Activated CD8-positive, alpha-beta T cell treated with anti-CD3 and anti-CD28 coated beads, Interleukin-2, amount 10 ng/mL, durations not matched to agents 7 days and 5 days (primary cell): ENCODE results near the gene C3AR1. TPM values are rescaled to one million over a fixed set of nuclear protein-coding genes. Genes with fewer than 3 reads are reported as not detected.
"Not testable (repeated sequence)": the region's sequence is repeated elsewhere in the genome, so short reads cannot be mapped to it uniquely, and the experiment has no call there.

Experiments
- ATAC-seq: fragments of 150-1000 bp; cut with Tn5 transposase; one replicate; pipeline ENCODE4 v1.10.0; 2021; ENCODE audit warnings: moderate library complexity
- CTCF ChIA-PET: fragments of 350-600 bp; sonication (Branson Sonifier 250); formaldehyde crosslinking; loops from one replicate; lab custom pipeline; 2021; ENCODE audit warnings: antibody characterized with exemption; lab: Charles Lee
- POLR2A ChIA-PET: fragments of 350-600 bp; sonication (Branson Sonifier 250); formaldehyde crosslinking; loops from one replicate; lab custom pipeline; 2021; ENCODE audit warnings: antibody characterized with exemption; lab: Charles Lee
- DNase-seq: peaks from one replicate; pipeline ENCODE4 v3.0.0-alpha.2; 2020
- H3K27ac Mint-ChIP-seq: one replicate; pipeline ENCODE4 v1.8.0; 2021; ENCODE audit warnings: mild to moderate bottlenecking, mixed read lengths
- H3K27me3 Mint-ChIP-seq: one replicate; pipeline ENCODE4 v1.8.0; 2021; ENCODE audit warnings: low read depth, mixed read lengths
- H3K36me3 Mint-ChIP-seq: one replicate; pipeline ENCODE4 v1.8.0; 2021; ENCODE audit warnings: low read depth, mixed read lengths
- H3K4me1 Mint-ChIP-seq: one replicate; pipeline ENCODE4 v1.8.0; 2021; ENCODE audit warnings: low read depth, mixed read lengths
- H3K4me3 Mint-ChIP-seq: one replicate; pipeline ENCODE4 v1.8.0; 2021; ENCODE audit warnings: mild to moderate bottlenecking, mixed read lengths
- H3K9me3 Mint-ChIP-seq: one replicate; pipeline ENCODE4 v1.8.0; 2022; ENCODE audit warnings: mixed read lengths; ENCODE audit not compliant: insufficient read depth
- total RNA-seq, 2 experiments: library from RNA; stranded (reverse); gene quantifications; one replicate each; pipeline ENCODE4 v1.2.3, GENCODE V29; 2021

Gene C3AR1
- total RNA-seq, 2 experiments from 2014 or later, result 8.8 to 9.1 TPM

GRCh38 chr12:8082808-8083100, 16.6 kb upstream of the C3AR1 start:
- Mint-ChIP-seq H3K4me3 (peak overlapping the region; percentile 95), H3K27ac (peak overlapping the region; percentile 97), H3K36me3 (peaks cover 30% of the 10 kb centered on the region), H3K27me3 (no peaks in the 10 kb centered on the region), H3K9me3 (no peaks in the 10 kb centered on the region), H3K4me1 (peaks cover 65% of the 10 kb centered on the region)
- POLR2A ChIA-PET, result interaction anchor here (0.8 to 2.4 kb wide), 3 partner anchors 51 to 216 kb away, joined by 5 to 8 read pairs (median 6); partner anchors contain the start of gene FOXJ2
- CTCF ChIA-PET, result interaction anchor here (1.1 to 1.2 kb wide), 2 partner anchors 28 to 37 kb away, joined by 3 read pairs; no protein-coding TSS in a partner anchor
- DNase-seq (peak; percentile 28), ATAC-seq (no peak)

- ChIA-PET CTCF (interaction anchor here (1.0 to 1.2 kb wide), 3 partner anchors 12 to 36 kb away, joined by 4 to 5 read pairs (median 4); partner anchors contain the start of gene C3AR1), POLR2A (interaction anchor here (0.6 to 1.2 kb wide), 7 partner anchors 8 to 146 kb away, joined by 3 to 5 read pairs (median 3); partner anchors contain the start of gene C3AR1)
- peak; percentile 57 for DNase-seq
- peak; percentile 22 for ATAC-seq
- Mint-ChIP-seq H3K9me3 (no peaks in the 10 kb centered on the region), H3K4me3 (peak overlapping the region; percentile 95), H3K27ac (peak overlapping the region; percentile 97), H3K4me1 (peaks cover 55% of the 10 kb centered on the region), H3K36me3 (peaks cover 25% of the 10 kb centered on the region), H3K27me3 (no peaks in the 10 kb centered on the region)
Measured at GRCh38 chr12:8081251-8081920, 15.2 kb upstream of the C3AR1 start.

GRCh38 chr12:8080120-8080519, 14.0 kb upstream of the C3AR1 start:
- peaks cover 18% of the 10 kb centered on the region for H3K36me3 Mint-ChIP-seq
- ATAC-seq (no peak), DNase-seq (no peak)
- no peaks in the 10 kb centered on the region for H3K9me3 Mint-ChIP-seq
- H3K27me3 Mint-ChIP-seq, result no peaks in the 10 kb centered on the region
- peak overlapping the region; percentile 0 for H3K4me3 Mint-ChIP-seq
- CTCF ChIA-PET, result interaction anchor here (1.0 to 8.1 kb wide), 3 partner anchors 10 to 147 kb away, joined by 3 to 235 read pairs (median 4); no protein-coding TSS in a partner anchor
- peaks cover 47% of the 10 kb centered on the region for H3K4me1 Mint-ChIP-seq
- H3K27ac Mint-ChIP-seq, result peak overlapping the region; percentile 54
- POLR2A ChIA-PET, result no interaction called here

- H3K4me3 Mint-ChIP-seq, result no peak overlapping the region
- POLR2A ChIA-PET, result interaction anchor here (0.8 to 1.4 kb wide), 6 partner anchors 12 to 118 kb away, joined by 3 to 7 read pairs (median 4); partner anchors contain the start of gene C3AR1
- H3K9me3 Mint-ChIP-seq, result no peaks in the 10 kb centered on the region
- no peak overlapping the region for H3K27ac Mint-ChIP-seq
- H3K27me3 Mint-ChIP-seq, result no peaks in the 10 kb centered on the region
- ATAC-seq (no peak), DNase-seq (no peak)
- CTCF ChIA-PET, result interaction anchor here (0.6 to 8.1 kb wide), 24 partner anchors 9 to 246 kb away, joined by 3 to 235 read pairs (median 7); partner anchors contain the start of genes C3AR1 and FOXJ2
- H3K4me1 Mint-ChIP-seq, result peaks cover 37% of the 10 kb centered on the region
- peaks cover 9% of the 10 kb centered on the region for H3K36me3 Mint-ChIP-seq
Measured at GRCh38 chr12:8078916-8079315, 12.8 kb upstream of the C3AR1 start.

GRCh38 chr12:8078398-8078797, 12.2 kb upstream of the C3AR1 start:
- H3K4me3 Mint-ChIP-seq, result no peak overlapping the region
- H3K27ac Mint-ChIP-seq, result no peak overlapping the region
- no peaks in the 10 kb centered on the region for H3K9me3 Mint-ChIP-seq
- peaks cover 31% of the 10 kb centered on the region for H3K4me1 Mint-ChIP-seq
- POLR2A ChIA-PET, result interaction anchor here (0.8 to 1.4 kb wide), 8 partner anchors 12 to 143 kb away, joined by 3 to 7 read pairs (median 4); partner anchors contain the start of genes C3AR1 and SLC2A3
- DNase-seq, result peak; percentile 72
- CTCF ChIA-PET, result interaction anchor here (0.6 to 8.1 kb wide), 30 partner anchors 8 to 436 kb away, joined by 3 to 235 read pairs (median 6); partner anchors contain the start of genes C3AR1 and FOXJ2
- no peak for ATAC-seq
- H3K36me3 Mint-ChIP-seq, result peaks cover 8% of the 10 kb centered on the region
- H3K27me3 Mint-ChIP-seq, result no peaks in the 10 kb centered on the region

- Mint-ChIP-seq H3K4me3 (no peak overlapping the region), H3K9me3 (no peaks in the 10 kb centered on the region), H3K4me1 (peaks cover 29% of the 10 kb centered on the region), H3K27me3 (no peaks in the 10 kb centered on the region), H3K36me3 (peaks cover under 1% of the 10 kb centered on the region), H3K27ac (no peak overlapping the region)
- ChIA-PET CTCF (interaction anchor here (1.0 to 8.1 kb wide), 11 partner anchors 11 to 144 kb away, joined by 3 to 235 read pairs (median 7); partner anchors contain the start of gene C3AR1), POLR2A (interaction anchor here (1.2 kb wide), 1 partner anchor 38 kb away, joined by 6 read pairs; no protein-coding TSS in a partner anchor)
- ATAC-seq, result no peak
- DNase-seq, result no peak
Measured at GRCh38 chr12:8077207-8077606, 11.0 kb upstream of the C3AR1 start.

- ATAC-seq (no peak), DNase-seq (no peak)
- H3K4me3 Mint-ChIP-seq, result no peak overlapping the region
- ChIA-PET CTCF (interaction anchor here (1.0 to 8.1 kb wide), 9 partner anchors 9 to 143 kb away, joined by 3 to 235 read pairs (median 7); partner anchors contain the start of gene C3AR1), POLR2A (interaction anchor here (1.2 kb wide), 1 partner anchor 38 kb away, joined by 6 read pairs; no protein-coding TSS in a partner anchor)
- no peaks in the 10 kb centered on the region for H3K9me3 Mint-ChIP-seq
- H3K4me1 Mint-ChIP-seq, result peaks cover 29% of the 10 kb centered on the region
- H3K27ac Mint-ChIP-seq, result no peak overlapping the region
- no peaks in the 10 kb centered on the region for H3K36me3 Mint-ChIP-seq
- H3K27me3 Mint-ChIP-seq, result peaks cover 3% of the 10 kb centered on the region
Measured at GRCh38 chr12:8076366-8076765, 10.2 kb upstream of the C3AR1 start.

- no peak overlapping the region for H3K27ac Mint-ChIP-seq
- ATAC-seq (no peak), DNase-seq (no peak)
- peaks cover 25% of the 10 kb centered on the region for H3K4me1 Mint-ChIP-seq
- H3K27me3 Mint-ChIP-seq, result peaks cover 3% of the 10 kb centered on the region
- no peaks in the 10 kb centered on the region for H3K9me3 Mint-ChIP-seq
- no peak overlapping the region for H3K4me3 Mint-ChIP-seq
- no peaks in the 10 kb centered on the region for H3K36me3 Mint-ChIP-seq
- POLR2A ChIA-PET, result no interaction called here
- CTCF ChIA-PET, result interaction anchor here (1.0 to 8.1 kb wide), 6 partner anchors 8 to 69 kb away, joined by 3 to 235 read pairs (median 4); partner anchors contain the start of gene C3AR1
Measured at GRCh38 chr12:8075935-8076334, 9.8 kb upstream of the C3AR1 start.

- H3K4me3 Mint-ChIP-seq, H3K27ac Mint-ChIP-seq, H3K27me3 Mint-ChIP-seq, DNase-seq, ATAC-seq, H3K36me3 Mint-ChIP-seq, POLR2A ChIA-PET, H3K9me3 Mint-ChIP-seq: not testable (repeated sequence)
- peaks cover 20% of the 10 kb centered on the region for H3K4me1 Mint-ChIP-seq
- CTCF ChIA-PET, result interaction anchor here (1.2 to 2.9 kb wide), 2 partner anchors 26 to 38 kb away, joined by 3 to 14 read pairs; no protein-coding TSS in a partner anchor
Measured at GRCh38 chr12:8071820-8072219, 5.7 kb upstream of the C3AR1 start.

- DNase-seq (no peak), ATAC-seq (no peak)
- Mint-ChIP-seq H3K4me1 (peaks cover 37% of the 10 kb centered on the region), H3K27ac (no peak overlapping the region), H3K27me3 (peaks cover 3% of the 10 kb centered on the region), H3K4me3 (no peak overlapping the region), H3K36me3 (no peaks in the 10 kb centered on the region), H3K9me3 (no peaks in the 10 kb centered on the region)
- ChIA-PET POLR2A (no interaction called here), CTCF (interaction anchor here (1.2 to 2.9 kb wide), 4 partner anchors 9 to 23 kb away, joined by 3 to 14 read pairs (median 6); no protein-coding TSS in a partner anchor)
Measured at GRCh38 chr12:8069582-8069981, 3.4 kb upstream of the C3AR1 start.

GRCh38 chr12:8064131-8064530, 2.0 kb downstream of the C3AR1 start:
- peaks cover 13% of the 10 kb centered on the region for H3K36me3 Mint-ChIP-seq
- CTCF ChIA-PET, result no interaction called here
- POLR2A ChIA-PET, result no interaction called here
- ATAC-seq, result no peak
- DNase-seq, result no peak
- H3K4me1 Mint-ChIP-seq, result peaks cover 27% of the 10 kb centered on the region
- no peaks in the 10 kb centered on the region for H3K9me3 Mint-ChIP-seq
- H3K27ac Mint-ChIP-seq, result no peak overlapping the region
- no peak overlapping the region for H3K4me3 Mint-ChIP-seq
- H3K27me3 Mint-ChIP-seq, result no peaks in the 10 kb centered on the region
